ENCODE results near the gene EVX2.

Gene EVX2

DNA sequence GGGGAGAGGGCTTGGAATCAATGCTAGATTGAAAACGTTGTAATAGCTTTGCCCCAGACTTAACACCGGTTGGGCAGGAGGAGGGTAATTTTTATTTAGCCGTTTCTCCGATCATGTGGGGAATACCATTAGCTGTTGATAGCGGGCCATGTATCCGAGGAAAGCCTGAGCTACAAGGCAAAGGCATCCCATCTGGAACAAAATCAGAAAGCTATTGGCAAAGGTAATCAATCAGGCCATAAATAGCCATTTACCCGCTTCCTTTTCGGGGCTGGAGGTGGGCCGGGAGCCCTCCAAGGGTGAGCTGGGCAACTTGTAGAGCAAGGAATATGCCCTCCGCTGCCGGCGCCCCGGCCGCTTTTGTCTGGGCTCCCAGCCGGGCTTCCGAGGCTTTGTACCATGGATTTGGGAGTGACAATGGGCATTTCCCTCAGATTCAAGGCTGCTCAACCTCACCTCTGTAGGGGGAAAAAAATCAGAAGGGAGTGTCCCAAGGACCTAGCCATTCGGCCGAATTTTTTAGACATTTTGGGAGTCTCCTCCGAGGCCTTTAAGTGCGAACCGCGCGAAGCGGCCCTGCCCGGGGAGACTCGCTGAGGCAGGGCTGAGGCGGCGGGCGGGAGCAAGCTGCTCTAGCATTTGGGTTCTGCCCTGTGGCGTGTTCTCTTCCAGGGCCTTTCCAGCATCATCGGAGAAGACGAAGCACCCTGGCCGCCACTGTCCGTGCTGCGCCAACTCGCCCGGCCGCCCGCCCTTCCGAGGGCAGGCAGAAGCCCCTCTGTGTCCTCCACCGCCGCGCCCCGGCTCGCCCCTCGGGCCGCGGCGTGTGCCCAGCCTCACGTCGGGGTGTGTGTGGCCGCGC is 37.7 kb upstream of the EVX2 start:
- no peak for DNase-seq

DNA sequence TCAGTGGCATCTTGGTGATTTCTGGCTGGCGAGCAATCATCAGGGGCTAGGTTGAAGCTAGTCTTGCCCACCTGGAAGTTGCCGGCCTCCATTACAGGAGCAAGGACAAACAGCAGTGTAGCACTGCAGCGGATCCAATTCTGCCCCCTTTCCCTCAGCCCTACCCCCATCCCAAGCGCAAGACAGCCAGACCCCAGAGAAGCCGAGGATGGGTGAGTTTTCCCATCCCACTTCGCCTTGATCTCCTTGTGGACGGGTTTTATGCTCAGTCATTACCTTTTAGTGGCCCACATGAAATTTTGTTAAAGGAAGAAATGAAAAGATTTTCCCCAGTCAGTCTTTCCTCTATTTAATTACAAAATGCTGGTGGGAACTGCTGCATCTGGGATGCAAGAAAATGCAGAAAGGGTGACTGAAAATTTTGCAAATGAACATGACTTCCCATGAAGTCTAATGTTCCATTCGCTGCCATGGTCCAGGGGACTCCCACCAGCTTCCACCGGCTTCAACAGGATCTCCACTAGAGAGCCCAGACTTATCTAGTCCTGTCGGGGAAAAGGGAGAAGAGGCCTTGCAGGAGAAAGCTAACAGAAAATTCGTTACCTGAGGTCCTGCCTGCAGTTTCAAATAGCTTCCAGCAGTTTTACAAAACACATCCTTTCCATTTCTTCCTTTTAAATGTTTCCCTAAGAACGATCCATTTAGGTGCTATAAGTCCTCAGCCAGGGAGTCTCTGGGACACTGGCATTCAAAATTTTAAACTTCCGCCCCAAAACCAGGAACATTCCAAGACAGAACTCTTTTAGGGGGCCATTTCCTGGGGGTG is 36.8 kb upstream of the EVX2 start:
- DNase-seq: no peak

DNA sequence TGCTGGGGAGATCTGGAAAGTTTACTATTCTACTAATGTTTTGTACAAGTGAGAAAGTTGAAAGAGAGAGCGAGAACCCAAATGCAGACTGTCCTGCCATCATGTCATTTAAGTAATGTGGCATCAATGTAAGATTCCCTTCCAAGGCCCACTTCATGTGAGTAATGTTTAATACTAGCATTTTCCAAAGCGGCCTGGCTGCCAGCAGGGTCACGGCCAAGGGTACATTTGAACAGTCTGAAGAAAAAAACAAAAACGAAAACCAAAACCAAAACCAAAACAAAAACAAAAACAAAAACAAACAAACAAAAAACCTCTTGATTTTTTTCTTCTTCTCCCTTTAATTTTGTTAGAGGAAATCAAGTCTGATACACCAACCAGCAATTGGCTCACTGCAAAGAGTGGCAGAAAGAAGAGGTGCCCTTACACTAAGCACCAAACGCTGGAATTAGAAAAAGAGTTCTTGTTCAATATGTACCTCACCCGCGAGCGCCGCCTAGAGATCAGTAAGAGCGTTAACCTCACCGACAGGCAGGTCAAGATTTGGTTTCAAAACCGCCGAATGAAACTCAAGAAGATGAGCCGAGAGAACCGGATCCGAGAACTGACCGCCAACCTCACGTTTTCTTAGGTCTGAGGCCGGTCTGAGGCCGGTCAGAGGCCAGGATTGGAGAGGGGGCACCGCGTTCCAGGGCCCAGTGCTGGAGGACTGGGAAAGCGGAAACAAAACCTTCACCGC is 35.0 kb upstream of the EVX2 start:
- DNase-seq: no peak

DNA sequence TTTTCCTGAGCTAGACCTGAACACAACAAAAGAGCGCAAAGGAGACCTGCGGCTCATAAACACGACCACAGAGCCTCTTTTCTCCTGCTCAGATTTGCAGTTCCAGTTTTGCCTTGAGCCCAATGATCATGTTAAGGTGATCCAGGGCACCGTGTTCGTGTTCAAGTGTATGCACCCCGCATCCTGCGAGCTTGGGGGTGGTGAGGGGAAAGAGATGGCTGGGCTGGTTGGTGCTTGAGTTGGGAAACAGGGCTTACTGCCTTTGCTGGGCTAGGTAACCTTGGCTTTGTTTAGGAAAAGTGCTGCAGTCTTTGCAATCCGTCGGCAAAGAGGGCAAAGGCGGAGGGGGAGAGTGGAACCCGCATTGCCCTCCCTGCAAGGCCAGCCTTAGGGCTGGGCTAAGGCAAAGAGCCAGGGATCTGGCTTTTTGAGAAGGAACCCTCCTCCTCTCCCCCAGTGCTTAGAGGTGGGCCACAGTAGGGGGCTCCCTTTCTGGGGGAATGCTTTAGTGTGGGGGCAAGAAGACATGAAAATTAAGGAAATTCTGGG is 34.1 kb upstream of the EVX2 start:
- no peak for DNase-seq

DNA sequence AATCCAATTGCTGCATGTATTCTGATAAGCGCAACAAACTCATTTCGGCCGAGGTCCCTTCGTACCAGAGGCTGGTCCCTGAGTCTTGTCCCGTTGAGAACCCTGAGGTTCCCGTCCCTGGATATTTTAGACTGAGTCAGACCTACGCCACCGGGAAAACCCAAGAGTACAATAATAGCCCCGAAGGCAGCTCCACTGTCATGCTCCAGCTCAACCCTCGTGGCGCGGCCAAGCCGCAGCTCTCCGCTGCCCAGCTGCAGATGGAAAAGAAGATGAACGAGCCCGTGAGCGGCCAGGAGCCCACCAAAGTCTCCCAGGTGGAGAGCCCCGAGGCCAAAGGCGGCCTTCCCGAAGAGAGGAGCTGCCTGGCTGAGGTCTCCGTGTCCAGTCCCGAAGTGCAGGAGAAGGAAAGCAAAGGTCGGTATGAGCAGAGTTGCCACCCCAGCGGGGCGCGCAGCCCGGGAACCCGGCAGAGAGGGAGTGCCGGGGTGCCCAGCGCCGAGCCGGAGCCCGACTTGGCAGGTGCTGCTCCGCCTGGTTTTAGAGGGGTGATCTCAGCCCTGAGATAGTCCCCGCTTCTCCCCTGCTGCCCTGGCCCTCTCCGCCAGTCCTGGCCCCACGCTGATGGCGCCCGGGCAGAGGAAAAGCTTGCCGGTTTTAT is 33.5 kb upstream of the EVX2 start:
- no peak for DNase-seq

DNA sequence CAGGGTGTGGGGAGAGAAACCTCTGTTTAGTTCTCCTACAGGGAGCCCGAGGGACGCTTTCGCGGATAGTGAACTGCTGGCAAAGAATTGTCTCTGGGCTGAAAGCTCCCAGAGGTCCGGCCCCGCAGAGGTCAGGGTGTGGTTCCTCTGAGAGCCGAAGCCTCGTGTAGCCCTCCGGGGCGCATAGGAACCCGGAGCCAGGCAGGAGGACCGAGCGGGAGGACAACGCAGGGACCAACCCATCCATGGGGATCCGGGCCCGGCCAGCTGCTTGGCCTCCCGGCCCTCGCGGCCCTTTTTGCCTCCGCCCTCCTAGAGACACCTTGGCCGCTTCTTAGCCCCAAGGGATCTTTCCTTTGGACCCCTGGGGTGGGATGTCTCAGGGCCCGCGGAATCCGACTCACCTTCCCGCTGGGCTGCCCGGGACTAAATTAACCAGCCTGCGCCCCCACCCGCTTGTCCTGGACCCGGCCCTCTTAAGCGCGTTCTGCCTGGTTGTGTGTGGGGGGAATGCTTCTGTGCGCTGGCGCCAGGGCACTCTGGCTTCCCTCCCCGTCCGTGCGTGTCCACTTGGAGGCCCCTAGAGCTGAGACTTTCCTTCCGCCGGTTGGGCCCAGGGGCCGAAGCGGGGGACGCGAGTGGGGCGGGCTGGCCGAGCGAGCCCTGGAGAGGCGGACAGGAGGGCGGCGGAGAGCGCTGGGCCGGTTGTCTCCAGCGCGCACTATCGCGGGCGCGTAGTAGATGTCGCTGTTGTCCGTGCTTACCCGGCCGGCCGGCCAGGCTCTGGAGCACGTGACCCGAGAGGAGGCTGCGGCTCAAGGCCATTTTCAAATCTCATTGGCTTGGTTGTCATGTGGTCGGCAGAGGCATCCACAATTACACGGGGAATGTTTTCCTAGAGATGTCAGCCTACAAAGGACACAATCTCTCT is 32.4 kb upstream of the EVX2 start, which contains the start of gene HOXD10:
Gene HOXD10 (plus strand): TSS at position 896 of the 931 bp plus-strand sequence. CDS start 56 bp downstream, outside the sequence.
- DNase-seq: no peak

DNA sequence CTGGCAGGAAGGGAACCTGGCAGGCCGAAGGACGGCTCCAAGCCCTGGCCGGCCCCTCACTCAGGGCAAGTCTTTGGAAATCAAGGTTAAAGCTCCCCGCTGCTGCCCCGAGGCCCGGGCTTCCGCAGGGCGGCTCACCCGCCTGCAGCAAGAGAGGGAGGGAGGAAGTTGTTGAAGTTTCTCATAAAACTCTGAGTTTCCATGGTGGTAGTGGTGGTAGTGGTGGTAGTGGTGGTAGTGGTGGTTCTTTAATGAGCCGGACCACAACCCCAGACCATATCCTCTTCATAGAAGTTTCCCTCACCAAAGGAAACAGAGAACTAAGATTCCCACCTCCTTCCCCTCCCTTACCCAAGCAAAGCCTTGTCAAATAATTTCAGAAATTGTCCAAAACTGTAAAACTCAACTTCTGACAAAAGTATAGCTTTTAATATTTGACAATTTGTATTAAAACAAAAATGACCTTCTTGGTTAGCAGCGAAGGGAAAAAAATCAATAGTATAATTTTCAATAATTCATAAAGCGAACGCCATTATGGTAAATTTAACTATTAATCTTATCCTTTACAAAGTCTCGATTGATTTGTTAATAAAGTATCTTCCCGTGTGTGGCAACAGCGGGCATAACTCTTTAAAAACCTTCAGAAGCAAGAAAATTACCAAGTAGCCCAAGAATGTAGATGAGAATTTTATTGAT is 31.3 kb upstream of the EVX2 start:
- DNase-seq: no peak

DNA sequence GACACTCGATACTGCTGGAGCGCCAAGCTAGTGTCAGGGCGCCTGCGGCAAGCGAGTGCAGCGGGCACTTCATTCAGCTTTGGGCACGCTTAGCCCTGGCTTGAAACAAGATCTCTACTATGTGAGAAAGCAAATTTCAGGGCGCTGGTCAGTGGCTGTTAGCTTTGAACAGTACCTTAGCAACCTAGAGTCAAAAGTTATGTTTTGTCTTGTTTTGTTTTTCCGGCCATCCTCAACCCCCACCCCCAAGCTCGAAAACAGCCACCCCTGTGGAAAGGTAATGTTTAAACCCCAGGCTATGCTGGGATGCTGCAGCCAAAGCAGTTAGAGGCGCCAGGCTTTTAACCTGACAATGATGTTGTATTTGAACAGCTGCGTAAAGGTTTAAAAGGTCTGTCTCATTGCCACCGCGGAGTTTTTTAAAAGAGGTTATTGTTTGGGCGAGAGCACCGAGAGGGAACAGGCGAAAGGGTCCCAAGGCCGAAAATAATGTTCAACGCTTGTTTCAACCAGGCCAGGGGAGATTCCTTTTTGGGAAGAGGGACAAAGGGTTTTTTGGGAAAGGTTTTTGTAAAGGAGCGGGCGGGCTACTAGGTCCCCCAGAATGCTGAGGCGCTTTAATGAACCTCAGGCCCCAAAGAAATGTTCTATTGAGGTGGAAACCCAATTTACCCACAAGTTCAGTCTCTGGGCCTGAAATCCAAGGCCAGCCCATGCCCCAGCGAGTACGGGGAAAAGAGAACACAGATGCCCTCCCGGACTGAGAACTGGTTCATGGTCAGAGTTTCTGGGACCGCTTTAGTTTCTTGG is 30.6 kb upstream of the EVX2 start:
- no peak for DNase-seq

DNA sequence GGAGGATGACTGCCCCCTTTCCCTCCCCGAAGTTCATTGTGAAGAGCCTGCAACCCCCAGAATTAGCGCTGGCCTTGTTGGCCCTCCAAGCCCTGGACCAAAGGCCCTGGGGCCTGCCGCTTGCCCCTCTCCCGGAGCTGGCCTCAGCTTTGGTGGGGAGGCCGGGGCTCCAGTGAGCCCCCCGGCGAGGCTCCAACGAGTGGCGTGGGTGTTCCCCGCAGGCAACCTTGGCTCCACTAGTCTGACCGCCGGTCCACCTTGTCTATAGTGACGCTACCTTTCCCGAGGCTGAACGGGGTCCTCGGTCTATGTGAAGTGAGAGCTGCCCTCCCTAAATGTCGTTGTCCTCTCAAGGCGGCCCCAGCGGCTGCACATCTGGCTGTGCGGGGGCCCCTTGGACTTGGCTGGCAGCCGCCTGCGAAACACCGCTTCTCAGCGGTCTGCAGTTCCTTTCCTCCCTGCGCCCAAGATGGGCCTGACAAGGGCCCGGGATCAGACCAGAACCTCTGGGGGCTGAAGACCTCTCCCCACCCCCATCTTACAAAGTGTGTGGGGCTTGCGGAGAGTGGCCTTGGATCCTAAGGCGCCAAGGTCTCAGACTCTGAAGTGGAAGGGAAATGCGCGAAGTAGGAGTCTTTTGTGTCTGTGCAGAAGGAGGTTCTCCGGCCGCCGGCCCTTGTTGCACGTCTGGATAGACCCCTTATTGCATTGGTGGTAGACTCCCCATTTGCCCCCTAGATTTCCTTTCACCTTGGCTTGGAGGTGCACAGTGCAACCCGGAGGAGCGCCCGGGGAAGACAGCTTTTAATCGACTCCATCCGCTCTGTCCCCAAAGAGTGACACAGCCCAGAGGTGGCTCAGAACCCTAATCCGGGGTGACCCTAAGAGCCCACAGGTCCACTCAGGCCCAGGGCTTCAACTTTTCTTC is 28.9 kb upstream of the EVX2 start:
- no peak for DNase-seq

DNA sequence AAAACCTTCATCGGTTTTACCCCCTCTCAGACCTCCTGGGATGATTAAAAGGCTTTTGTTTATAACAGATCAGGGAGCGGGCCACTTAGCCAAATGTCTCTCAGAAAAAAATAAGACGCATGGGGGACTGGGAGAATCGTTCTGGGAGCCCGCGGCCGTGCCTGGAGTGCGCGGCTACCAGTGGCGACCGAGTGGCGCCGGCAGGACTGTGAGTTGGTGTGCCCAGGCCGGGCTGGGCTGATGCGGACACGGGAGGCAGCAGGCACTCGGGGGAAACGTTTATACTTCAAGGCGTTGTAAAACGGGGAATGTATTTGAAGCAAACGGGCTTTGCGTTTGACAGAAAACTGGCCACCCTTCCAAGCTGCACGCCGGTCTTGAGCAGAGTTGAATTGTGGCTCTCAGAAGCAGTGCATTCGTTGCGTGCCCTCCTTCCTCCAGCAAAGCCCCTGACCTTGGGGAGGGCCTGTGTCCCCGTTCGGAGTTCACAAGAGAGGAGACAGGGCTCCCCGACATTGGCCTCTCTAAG is 28.1 kb upstream of the EVX2 start:
- DNase-seq: no peak

DNA sequence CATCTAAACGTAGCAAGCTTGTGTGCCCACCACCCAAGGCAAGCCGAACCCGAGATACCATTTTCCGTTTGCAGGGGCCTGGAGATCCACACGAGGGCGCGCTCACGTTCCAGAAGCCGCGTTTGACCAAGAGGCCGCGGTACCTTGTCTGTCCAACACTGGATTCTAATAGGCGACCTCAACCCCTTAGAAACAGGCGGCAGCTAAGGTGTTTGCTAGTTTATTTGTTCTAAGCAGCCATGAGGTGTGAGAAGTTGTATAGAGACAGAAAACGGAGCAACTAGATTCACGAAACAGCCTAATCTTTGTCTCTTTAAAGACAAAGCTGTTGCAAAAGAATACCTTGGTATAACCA is 27.5 kb upstream of the EVX2 start:
- DNase-seq: no peak

DNA sequence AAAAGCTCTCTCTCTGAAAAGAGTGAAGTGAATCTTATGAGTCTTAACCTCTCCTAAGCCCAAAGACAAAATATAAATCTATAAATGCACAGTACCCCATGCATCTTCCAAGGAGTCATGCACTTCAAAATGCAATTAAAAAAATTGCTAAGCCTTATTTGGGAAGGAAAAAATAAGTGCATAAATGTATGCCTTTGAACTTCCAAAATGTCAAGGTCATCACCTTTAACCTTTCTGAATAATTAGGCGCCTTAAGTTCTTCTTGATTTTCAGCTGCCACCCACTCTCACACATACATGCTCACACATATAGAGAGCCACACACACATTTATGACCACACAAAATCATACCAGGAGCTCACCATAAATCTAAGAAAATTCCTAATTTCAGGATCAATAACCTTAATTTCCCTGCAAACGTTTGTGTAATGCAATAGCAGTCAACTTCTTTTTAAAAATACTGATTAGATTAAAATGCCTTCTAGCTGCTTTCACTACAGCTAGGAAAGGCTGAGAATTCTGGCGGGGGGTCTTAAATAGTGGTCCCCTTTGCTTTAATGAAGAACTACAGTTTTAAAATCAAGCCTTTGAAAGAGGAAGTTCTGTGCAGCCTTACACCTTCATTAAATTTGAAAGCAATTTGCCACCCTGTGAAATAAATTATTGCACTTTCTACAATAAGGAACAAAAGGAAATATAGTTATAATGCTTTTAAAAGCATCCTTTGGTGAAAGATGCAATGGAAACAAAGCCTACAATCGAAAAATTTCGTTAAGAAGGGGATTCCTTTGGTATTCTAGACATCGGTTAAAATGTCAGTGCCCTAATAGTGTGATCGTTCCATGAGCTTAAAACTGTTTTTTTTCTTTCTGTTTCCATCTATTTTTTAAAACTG is 26.9 kb upstream of the EVX2 start:
- no peak for DNase-seq

DNA sequence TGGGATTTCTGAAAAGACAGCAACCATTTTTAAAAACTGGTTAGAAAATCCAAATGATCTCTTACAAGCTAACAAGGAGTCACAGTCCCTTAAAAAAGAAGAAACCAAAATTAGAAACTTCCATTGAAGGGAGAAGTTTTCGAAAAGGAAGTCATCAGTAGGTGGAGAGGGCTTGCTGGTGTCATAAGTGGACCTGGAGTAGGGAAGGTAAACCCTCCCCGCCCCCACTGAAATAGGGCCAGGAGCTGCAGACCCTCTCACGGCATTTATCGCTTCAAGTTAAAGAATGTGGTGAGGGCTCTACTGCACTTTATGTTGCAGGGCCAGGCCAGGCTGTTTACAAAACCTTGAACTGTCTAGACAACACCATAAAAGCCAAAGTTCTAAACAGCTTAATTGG is 26.2 kb upstream of the EVX2 start:
- no peak for DNase-seq

DNA sequence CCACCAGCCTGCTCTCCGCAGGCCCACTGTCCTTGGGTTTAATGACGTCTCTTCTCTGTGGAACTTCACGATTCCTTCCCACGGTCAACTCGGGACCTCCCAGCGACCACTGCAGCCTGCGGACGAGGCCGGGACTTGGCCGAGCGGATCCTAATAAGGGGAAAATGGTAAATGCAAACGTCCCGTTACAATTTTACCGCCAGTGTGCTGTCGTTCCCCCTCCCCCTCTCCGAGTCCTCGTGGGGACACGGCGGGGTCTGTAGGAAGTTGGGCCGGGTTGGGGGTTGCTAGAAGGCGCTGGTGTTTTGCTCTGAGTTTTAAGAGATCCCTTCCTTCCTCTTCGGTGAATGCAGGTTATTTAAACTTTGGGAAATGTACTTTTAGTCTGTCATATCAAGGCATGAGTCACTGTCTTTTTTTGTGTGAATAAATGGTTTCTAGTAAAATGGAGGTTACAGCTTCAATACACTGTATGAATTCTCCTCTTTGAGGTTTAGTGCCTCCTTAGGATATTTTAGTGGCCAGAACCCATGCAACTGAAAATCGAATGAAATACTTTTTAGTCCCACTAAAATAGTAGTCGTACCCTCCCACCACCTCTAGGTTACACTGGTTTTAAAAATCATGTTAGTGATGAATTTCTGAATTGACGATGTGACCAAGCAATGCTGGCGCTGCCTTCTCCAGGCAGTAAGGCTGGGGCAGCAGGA is 25.6 kb upstream of the EVX2 start:
- DNase-seq: no peak

DNA sequence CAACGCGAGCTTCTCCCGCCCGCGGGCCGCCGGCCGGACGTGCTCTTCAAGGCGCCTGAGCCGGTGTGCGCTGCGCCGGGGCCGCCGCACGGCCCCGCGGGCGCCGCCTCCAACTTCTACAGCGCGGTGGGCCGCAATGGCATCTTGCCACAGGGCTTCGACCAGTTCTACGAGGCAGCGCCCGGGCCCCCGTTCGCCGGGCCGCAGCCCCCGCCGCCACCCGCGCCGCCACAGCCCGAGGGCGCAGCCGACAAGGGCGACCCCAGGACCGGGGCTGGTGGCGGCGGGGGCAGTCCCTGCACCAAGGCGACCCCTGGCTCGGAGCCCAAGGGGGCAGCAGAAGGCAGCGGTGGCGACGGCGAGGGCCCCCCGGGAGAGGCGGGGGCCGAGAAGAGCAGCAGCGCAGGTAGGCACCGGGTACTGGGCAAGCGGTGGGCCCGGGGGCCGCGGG is 24.0 kb upstream of the EVX2 start:
- no peak for DNase-seq
